ENCODE measurements around the gene WDR35.

WDR35 gene

DNA sequence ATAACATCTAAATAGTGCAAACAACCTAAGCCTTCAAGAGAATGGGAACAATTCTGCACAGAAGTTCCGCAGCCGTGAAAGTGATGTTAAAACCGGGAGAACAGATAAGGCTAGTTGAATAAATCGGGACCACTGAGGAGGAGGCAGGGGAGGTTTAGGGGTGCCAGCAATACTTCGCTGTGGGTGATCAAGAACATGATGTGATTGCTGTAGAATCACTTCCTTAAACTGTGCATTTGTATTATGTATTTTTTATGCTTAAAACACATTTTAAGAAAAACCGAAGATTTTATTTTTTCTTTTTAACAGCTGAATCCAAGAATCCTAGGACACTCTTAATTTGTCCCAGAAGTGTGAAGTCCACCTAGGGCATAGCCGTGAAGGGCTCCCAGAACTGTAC is 121.7 kb downstream of the WDR35 start:
- peak overlapping the region; percentile 38 for H3K4me3 ChIP-seq (replicated peaks; ENCODE audit: low read depth, low read length)
- TF ChIP-seq, protein P1, sequence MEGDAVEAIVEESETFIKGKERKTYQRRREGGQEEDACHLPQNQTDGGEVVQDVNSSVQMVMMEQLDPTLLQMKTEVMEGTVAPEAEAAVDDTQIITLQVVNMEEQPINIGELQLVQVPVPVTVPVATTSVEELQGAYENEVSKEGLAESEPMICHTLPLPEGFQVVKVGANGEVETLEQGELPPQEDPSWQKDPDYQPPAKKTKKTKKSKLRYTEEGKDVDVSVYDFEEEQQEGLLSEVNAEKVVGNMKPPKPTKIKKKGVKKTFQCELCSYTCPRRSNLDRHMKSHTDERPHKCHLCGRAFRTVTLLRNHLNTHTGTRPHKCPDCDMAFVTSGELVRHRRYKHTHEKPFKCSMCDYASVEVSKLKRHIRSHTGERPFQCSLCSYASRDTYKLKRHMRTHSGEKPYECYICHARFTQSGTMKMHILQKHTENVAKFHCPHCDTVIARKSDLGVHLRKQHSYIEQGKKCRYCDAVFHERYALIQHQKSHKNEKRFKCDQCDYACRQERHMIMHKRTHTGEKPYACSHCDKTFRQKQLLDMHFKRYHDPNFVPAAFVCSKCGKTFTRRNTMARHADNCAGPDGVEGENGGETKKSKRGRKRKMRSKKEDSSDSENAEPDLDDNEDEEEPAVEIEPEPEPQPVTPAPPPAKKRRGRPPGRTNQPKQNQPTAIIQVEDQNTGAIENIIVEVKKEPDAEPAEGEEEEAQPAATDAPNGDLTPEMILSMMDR (IDR thresholded peaks at IDR 0.05; ENCODE audit: low read depth, low read length, missing control alignments): no peak
- no peak for DNase-seq (ENCODE audit: extremely low read depth, low read depth)

DNA sequence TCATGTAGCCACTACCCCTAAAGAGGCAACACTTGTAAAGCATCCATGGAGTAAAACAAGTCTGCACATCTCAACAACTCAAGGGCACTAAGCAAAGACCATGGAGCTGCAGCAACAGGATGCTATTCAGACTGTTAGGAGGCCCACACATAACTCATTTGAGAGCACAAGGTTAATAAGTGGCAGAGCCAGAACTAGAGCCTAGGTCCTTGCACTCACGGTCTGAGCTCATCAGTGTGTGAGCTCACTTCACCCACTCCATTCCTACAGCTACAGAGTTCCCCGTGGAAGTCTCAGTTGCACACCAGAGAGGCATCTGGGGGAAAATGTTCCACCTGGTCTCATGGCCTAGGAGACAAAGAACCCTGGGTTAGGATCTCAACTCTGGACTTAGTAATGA is 123.1 kb downstream of the WDR35 start:
- DNase-seq (ENCODE audit: extremely low read depth, low read depth): no peak
- TF ChIP-seq, protein P1 (IDR thresholded peaks at IDR 0.05; ENCODE audit: low read depth, low read length, missing control alignments): no peak
- no peak overlapping the region for H3K4me3 ChIP-seq (replicated peaks; ENCODE audit: low read depth, low read length)

DNA sequence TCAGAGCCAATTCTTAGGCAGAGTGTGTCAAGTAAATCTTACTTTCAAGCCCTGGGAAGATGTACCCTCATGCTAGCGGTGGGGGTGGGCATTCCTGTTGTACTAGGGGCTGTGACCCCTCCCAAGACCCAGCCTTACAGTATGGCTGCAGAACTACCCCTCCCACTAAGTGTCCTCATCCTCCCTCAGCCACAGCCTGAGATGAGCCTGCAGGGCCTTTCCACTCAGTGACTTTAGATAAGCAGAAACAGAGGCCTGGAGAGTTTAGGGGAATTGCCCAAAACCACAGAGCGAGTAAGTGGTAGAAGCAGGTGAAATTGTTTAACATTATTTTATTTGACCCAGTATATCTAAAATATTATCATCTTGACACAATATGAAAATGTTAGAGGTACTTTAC is 124.8 kb downstream of the WDR35 start:
- DNase-seq (ENCODE audit: extremely low read depth, low read depth): no peak

DNA sequence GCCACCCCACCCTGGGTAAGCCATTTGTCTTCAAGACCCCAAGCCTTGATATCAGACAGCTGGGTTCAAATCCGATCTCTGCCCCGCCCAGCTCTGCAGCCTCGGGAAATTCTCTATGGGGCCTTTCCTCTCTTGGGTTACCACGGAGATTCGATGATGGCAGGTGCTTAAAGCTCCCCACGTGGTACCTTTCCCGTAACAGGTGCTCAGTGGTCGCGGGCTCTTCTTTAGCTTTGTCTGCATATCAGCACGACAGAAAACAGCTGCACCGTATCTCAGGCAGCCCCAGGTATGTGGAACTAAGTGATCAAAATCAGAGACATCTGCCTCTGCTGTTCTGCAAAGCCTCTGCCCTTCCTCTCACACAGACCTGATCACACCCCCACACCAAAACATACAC is 125.5 kb downstream of the WDR35 start:
- no peak for DNase-seq (ENCODE audit: extremely low read depth, low read depth)
- TF ChIP-seq, protein P1 (IDR thresholded peaks at IDR 0.05; ENCODE audit: low read depth, low read length, missing control alignments): no peak
- H3K4me3 ChIP-seq (replicated peaks; ENCODE audit: low read depth, low read length): no peak overlapping the region

More for the DNA sequence above, 124.8 kb downstream of the WDR35 start:
- TF ChIP-seq, protein P1 (IDR thresholded peaks at IDR 0.05; ENCODE audit: low read depth, low read length, missing control alignments): no peak
- no peak overlapping the region for H3K4me3 ChIP-seq (replicated peaks; ENCODE audit: low read depth, low read length)

DNA sequence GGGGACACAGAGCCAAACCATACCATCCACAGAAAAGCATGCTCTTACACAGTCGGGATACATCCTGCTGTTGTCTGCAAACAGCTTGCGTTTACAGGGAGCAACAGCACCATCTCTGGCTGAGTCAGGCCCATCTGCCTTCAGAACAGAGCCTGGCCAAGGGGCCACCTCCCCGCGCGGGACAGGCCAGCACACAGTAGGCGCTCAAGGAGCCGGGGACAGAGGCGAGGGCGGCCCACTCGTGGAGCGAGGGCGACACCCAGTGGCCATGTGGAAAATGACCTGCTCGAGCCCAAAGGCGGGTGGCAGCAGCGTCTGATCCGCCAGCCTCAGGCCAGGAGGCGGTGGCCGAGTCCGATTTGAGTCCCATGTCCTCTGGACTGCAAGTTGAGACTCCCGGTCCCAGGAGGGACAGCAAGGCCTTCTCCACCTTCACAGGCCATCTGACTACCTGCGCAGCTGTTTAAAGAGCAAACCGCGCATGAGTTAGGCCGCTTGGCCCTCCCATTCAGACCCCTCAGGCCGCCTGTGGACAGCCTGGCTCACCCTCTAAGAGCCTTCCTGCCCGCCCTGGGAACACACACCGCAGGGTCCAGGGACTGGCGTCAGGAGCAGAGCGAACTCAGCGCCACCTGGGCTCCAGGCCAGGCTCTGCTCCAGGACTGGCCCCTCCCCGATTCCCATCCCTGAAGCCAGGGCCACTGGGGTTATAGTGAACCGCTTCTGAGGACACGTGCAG is 126.4 kb downstream of the WDR35 start:
- TF ChIP-seq, protein P1 (IDR thresholded peaks at IDR 0.05; ENCODE audit: low read depth, low read length, missing control alignments): peak; percentile 76
- no peak overlapping the region for H3K4me3 ChIP-seq (replicated peaks; ENCODE audit: low read depth, low read length)
- DNase-seq (ENCODE audit: extremely low read depth, low read depth): no peak

DNA sequence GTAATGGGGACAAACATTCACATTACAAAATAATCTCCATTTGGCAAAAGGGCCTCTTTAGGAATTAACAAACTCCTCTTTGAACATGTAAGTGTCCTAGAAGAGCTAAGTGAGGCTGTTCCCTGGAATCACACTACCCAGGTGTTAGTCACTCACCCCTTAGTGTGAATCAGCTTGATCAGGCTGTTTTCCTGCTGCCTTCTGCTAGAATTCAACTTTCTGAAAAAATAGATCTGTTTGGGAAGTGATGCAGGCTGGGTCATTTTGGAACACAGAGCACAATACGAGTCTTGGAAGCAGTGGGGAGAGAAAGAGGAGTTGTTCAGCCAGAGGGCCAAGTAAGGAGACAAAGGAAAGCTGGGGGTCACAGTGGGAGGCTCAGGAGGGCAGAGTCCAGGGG is 128.1 kb downstream of the WDR35 start:
- TF ChIP-seq, protein P1 (IDR thresholded peaks at IDR 0.05; ENCODE audit: low read depth, low read length, missing control alignments): no peak
- no peak overlapping the region for H3K4me3 ChIP-seq (replicated peaks; ENCODE audit: low read depth, low read length)
- DNase-seq (ENCODE audit: extremely low read depth, low read depth): no peak
